OCI-LY1 (cell line): ENCODE measurements around the gene SLC22A23.

Experiments used
- H2AFZ ChIP-seq: fragments of 200-600 bp; sonication (generic), shearing (Covaris generic); 2 replicates; pipeline ENCODE4 v1.6.0; 2014; ENCODE audit warnings: antibody characterized with exemption, mild to moderate bottlenecking, low read length
- H3F3A ChIP-seq: fragments of 200-600 bp; sonication (generic), shearing (Covaris generic); 2 replicates; pipeline ENCODE4 v1.6.0; 2014; ENCODE audit warnings: mild to moderate bottlenecking, antibody characterized with exemption, low read length, moderate library complexity; ENCODE audit not compliant: insufficient read depth
- H3K27ac ChIP-seq: fragments of 200-600 bp; sonication (generic); 2 replicates; pipeline ENCODE4 v1.5.1; 2014; ENCODE audit warnings: low read length, mixed run types, mild to moderate bottlenecking, low read depth; ENCODE audit not compliant: poor library complexity, severe bottlenecking
- H3K27me3 ChIP-seq: fragments of 200-600 bp; sonication (generic); 2 replicates; pipeline ENCODE4 v1.6.0; 2014; ENCODE audit warnings: antibody characterized with exemption, mild to moderate bottlenecking, low read length, moderate library complexity; ENCODE audit not compliant: insufficient read depth
- H3K36me3 ChIP-seq: fragments of 200-600 bp; sonication (generic); 2 replicates; pipeline ENCODE4 v1.6.1; 2014; ENCODE audit warnings: mild to moderate bottlenecking, antibody characterized with exemption, low read length, moderate library complexity, mixed read lengths; ENCODE audit not compliant: insufficient read depth
- H3K4me1 ChIP-seq: fragments of 200-600 bp; sonication (generic); 2 replicates; pipeline ENCODE4 v1.5.1; 2014; ENCODE audit warnings: mild to moderate bottlenecking, low read length, moderate library complexity; ENCODE audit not compliant: insufficient read depth, severe bottlenecking
- H3K4me2 ChIP-seq: fragments of 200-600 bp; sonication (generic), shearing (Covaris generic); 2 replicates; pipeline ENCODE4 v1.6.1; 2014; ENCODE audit warnings: low read length
- H3K4me3 ChIP-seq: fragments of 200-600 bp; sonication (generic); 2 replicates; pipeline ENCODE4 v1.5.1; 2014; ENCODE audit warnings: low read length, low read depth, mild to moderate bottlenecking, mixed read lengths; ENCODE audit not compliant: poor library complexity, severe bottlenecking
- H3K79me2 ChIP-seq: fragments of 200-600 bp; shearing (Covaris generic); 2 replicates; pipeline ENCODE4 v1.6.1; 2016; ENCODE audit warnings: mixed run types, low read length, mixed read lengths; ENCODE audit not compliant: insufficient read depth
- H3K9ac ChIP-seq: fragments of 200-600 bp; sonication (generic), shearing (Covaris generic); 2 replicates; pipeline ENCODE4 v1.6.1; 2014; ENCODE audit warnings: mild to moderate bottlenecking, low read length, mixed read lengths
- H3K9me2 ChIP-seq: fragments of 200-600 bp; sonication (generic), shearing (Covaris generic); 2 replicates; pipeline ENCODE4 v1.6.1; 2014; ENCODE audit warnings: low read depth, mild to moderate bottlenecking, low read length, mixed read lengths
- H3K9me3 ChIP-seq: fragments of 200-600 bp; shearing (Covaris generic); 2 replicates; pipeline ENCODE4 v1.6.1; 2014; ENCODE audit warnings: low read length, mixed read lengths
- H4K20me1 ChIP-seq: fragments of 200-600 bp; sonication (generic), shearing (Covaris generic); 2 replicates; pipeline ENCODE4 v1.6.0; 2016; ENCODE audit warnings: mild to moderate bottlenecking, low read length; ENCODE audit not compliant: insufficient read depth
- CTCF ChIP-seq: fragments of 200-600 bp; sonication (generic), shearing (Covaris generic); IDR thresholded peaks from 2 replicates; pipeline ENCODE4 v1.5.1; 2017; ENCODE audit warnings: mild to moderate bottlenecking, antibody characterized with exemption, low read length, moderate library complexity, mixed read lengths
- EZH2 ChIP-seq: fragments of 200-600 bp; sonication (generic), shearing (Covaris generic); IDR thresholded peaks from 2 replicates; pipeline ENCODE4 v1.8.0; 2017; ENCODE audit warnings: borderline replicate concordance, mixed run types, mild to moderate bottlenecking, antibody characterized with exemption, low read length, moderate library complexity, mixed read lengths

SLC22A23 gene

GRCh38 chr6:3397229-3398164 lies 59.4 kb downstream of the SLC22A23 start:
- Histone ChIP-seq H3K36me3 (no peaks in the 10 kb centered on the region), H4K20me1 (no peaks in the 10 kb centered on the region), H3K4me1 (no peaks in the 10 kb centered on the region), H3F3A (no peaks in the 10 kb centered on the region), H3K27me3 (peaks cover 3% of the 10 kb centered on the region; the same call in 1 of the 2 replicates), H3K4me3 (no peak overlapping the region), H3K79me2 (no peaks in the 10 kb centered on the region), H3K4me2 (no peak overlapping the region), H3K9ac (no peak overlapping the region), H2AFZ (no peak overlapping the region), H3K9me3 (no peaks in the 10 kb centered on the region), H3K9me2 (no peaks in the 10 kb centered on the region), H3K27ac (no peak overlapping the region)
- TF ChIP-seq EZH2 (no peak), CTCF (no peak)

- no peak overlapping the region for H3K4me3 ChIP-seq
- no peak overlapping the region for H2AFZ ChIP-seq
- TF ChIP-seq CTCF (no peak), EZH2 (no peak)
- no peaks in the 10 kb centered on the region for H3K36me3 ChIP-seq
- H3F3A ChIP-seq, result no peaks in the 10 kb centered on the region
- no peak overlapping the region for H3K9ac ChIP-seq
- no peaks in the 10 kb centered on the region for H3K9me3 ChIP-seq
- no peaks in the 10 kb centered on the region for H4K20me1 ChIP-seq
- H3K79me2 ChIP-seq, result no peaks in the 10 kb centered on the region
- no peak overlapping the region for H3K27ac ChIP-seq
- H3K4me2 ChIP-seq, result no peak overlapping the region
- H3K9me2 ChIP-seq, result no peaks in the 10 kb centered on the region
- no peaks in the 10 kb centered on the region for H3K4me1 ChIP-seq
- no peaks in the 10 kb centered on the region; the same call in 1 of the 2 replicates for H3K27me3 ChIP-seq
These were observed 60.2 kb downstream of the SLC22A23 start for GRCh38 chr6:3396503-3397180.

- H3K9ac ChIP-seq, result no peak overlapping the region
- H3K36me3 ChIP-seq, result no peaks in the 10 kb centered on the region
- H3K9me2 ChIP-seq, result no peaks in the 10 kb centered on the region
- TF ChIP-seq CTCF (no peak), EZH2 (no peak)
- H2AFZ ChIP-seq, result no peak overlapping the region
- H3K4me1 ChIP-seq, result no peaks in the 10 kb centered on the region
- no peaks in the 10 kb centered on the region for H3F3A ChIP-seq
- no peaks in the 10 kb centered on the region for H3K79me2 ChIP-seq
- no peaks in the 10 kb centered on the region for H4K20me1 ChIP-seq
- no peaks in the 10 kb centered on the region for H3K9me3 ChIP-seq
- H3K27ac ChIP-seq, result no peak overlapping the region
- H3K27me3 ChIP-seq, result no peaks in the 10 kb centered on the region; the same call in 1 of the 2 replicates
- H3K4me3 ChIP-seq, result no peak overlapping the region
- H3K4me2 ChIP-seq, result no peak overlapping the region
These were observed 62.2 kb downstream of the SLC22A23 start for GRCh38 chr6:3394671-3395070.
